DOHH2 (cell line): Measurements from ENCODE around the gene ZBTB16.

Experiments
- EZH2phosphoT487 ChIP-seq: fragments of 200-600 bp; sonication (generic); IDR thresholded peaks from 2 replicates; pipeline ENCODE4 v1.6.1; 2017; ENCODE audit warnings: borderline replicate concordance, mild to moderate bottlenecking, antibody characterized with exemption, low read length, moderate library complexity, mixed read lengths
- TF ChIP-seq, protein P1 (sequence below): fragments of 200-600 bp; sonication (generic); IDR thresholded peaks from one replicate; pipeline ENCODE4 v1.5.1; 2014; ENCODE audit warnings: antibody characterized with exemption, mild to moderate bottlenecking, low read depth, low read length; ENCODE audit not compliant: poor library complexity, severe bottlenecking

GRCh38 chr11:114225661-114226060 is 166.2 kb downstream of the ZBTB16 start:
- TF ChIP-seq, protein P1, sequence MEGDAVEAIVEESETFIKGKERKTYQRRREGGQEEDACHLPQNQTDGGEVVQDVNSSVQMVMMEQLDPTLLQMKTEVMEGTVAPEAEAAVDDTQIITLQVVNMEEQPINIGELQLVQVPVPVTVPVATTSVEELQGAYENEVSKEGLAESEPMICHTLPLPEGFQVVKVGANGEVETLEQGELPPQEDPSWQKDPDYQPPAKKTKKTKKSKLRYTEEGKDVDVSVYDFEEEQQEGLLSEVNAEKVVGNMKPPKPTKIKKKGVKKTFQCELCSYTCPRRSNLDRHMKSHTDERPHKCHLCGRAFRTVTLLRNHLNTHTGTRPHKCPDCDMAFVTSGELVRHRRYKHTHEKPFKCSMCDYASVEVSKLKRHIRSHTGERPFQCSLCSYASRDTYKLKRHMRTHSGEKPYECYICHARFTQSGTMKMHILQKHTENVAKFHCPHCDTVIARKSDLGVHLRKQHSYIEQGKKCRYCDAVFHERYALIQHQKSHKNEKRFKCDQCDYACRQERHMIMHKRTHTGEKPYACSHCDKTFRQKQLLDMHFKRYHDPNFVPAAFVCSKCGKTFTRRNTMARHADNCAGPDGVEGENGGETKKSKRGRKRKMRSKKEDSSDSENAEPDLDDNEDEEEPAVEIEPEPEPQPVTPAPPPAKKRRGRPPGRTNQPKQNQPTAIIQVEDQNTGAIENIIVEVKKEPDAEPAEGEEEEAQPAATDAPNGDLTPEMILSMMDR: no peak
- no peak for TF ChIP-seq EZH2phosphoT487
